Activated CD8-positive, alpha-beta T cell treated with anti-CD3 and anti-CD28 coated beads, Interleukin-2, amount 10 ng/mL, durations not matched to agents 7 days and 5 days (primary cell): ENCODE results near the gene OR6J1. TPM values are rescaled to one million over a fixed set of nuclear protein-coding genes. Genes with fewer than 3 reads are reported as not detected.
"Not testable (repeated sequence)": the region's sequence is repeated elsewhere in the genome, so short reads cannot be mapped to it uniquely, and the experiment has no call there.

Experiments used
- ATAC-seq: fragments of 150-1000 bp; cut with Tn5 transposase; one replicate; pipeline ENCODE4 v1.10.0; 2021; ENCODE audit warnings: moderate library complexity
- CTCF ChIA-PET: fragments of 350-600 bp; sonication (Branson Sonifier 250); formaldehyde crosslinking; loops from one replicate; lab custom pipeline; 2021; ENCODE audit warnings: antibody characterized with exemption; lab: Charles Lee
- POLR2A ChIA-PET: fragments of 350-600 bp; sonication (Branson Sonifier 250); formaldehyde crosslinking; loops from one replicate; lab custom pipeline; 2021; ENCODE audit warnings: antibody characterized with exemption; lab: Charles Lee
- DNase-seq: peaks from one replicate; pipeline ENCODE4 v3.0.0-alpha.2; 2020
- H3K27ac Mint-ChIP-seq: one replicate; pipeline ENCODE4 v1.8.0; 2021; ENCODE audit warnings: mild to moderate bottlenecking, mixed read lengths
- H3K27me3 Mint-ChIP-seq: one replicate; pipeline ENCODE4 v1.8.0; 2021; ENCODE audit warnings: low read depth, mixed read lengths
- H3K36me3 Mint-ChIP-seq: one replicate; pipeline ENCODE4 v1.8.0; 2021; ENCODE audit warnings: low read depth, mixed read lengths
- H3K4me1 Mint-ChIP-seq: one replicate; pipeline ENCODE4 v1.8.0; 2021; ENCODE audit warnings: low read depth, mixed read lengths
- H3K4me3 Mint-ChIP-seq: one replicate; pipeline ENCODE4 v1.8.0; 2021; ENCODE audit warnings: mild to moderate bottlenecking, mixed read lengths
- H3K9me3 Mint-ChIP-seq: one replicate; pipeline ENCODE4 v1.8.0; 2022; ENCODE audit warnings: mixed read lengths; ENCODE audit not compliant: insufficient read depth
- total RNA-seq, 2 experiments: library from RNA; stranded (reverse); gene quantifications; one replicate each; pipeline ENCODE4 v1.2.3, GENCODE V29; 2021

Gene OR6J1
- total RNA-seq, 2 experiments from 2014 or later: not detected

GRCh38 chr14:22627506-22628263, 16.5 kb downstream of the OR6J1 start:
- ATAC-seq (no peak), DNase-seq (no peak)
- POLR2A ChIA-PET: no interaction called here
- CTCF ChIA-PET: no interaction called here
- peaks cover 15% of the 10 kb centered on the region for H3K27me3 Mint-ChIP-seq
- H3K36me3 Mint-ChIP-seq: no peaks in the 10 kb centered on the region
- H3K9me3 Mint-ChIP-seq: peaks cover 5% of the 10 kb centered on the region
- no peaks in the 10 kb centered on the region for H3K4me1 Mint-ChIP-seq
- no peak overlapping the region for H3K4me3 Mint-ChIP-seq
- no peak overlapping the region for H3K27ac Mint-ChIP-seq

GRCh38 chr14:22626590-22626989, 17.6 kb downstream of the OR6J1 start:
- DNase-seq (no peak), ATAC-seq (no peak)
- Mint-ChIP-seq H3K27ac (no peak overlapping the region), H3K27me3 (peaks cover 15% of the 10 kb centered on the region), H3K4me3 (no peak overlapping the region), H3K36me3 (no peaks in the 10 kb centered on the region), H3K4me1 (no peaks in the 10 kb centered on the region), H3K9me3 (peaks cover 5% of the 10 kb centered on the region)
- ChIA-PET CTCF (no interaction called here), POLR2A (interaction anchor here (0.8 kb wide), 1 partner anchor 56 kb away, joined by 3 read pairs; no protein-coding TSS in a partner anchor)

- ChIA-PET POLR2A (no interaction called here), CTCF (no interaction called here)
- DNase-seq (no peak), ATAC-seq (no peak)
- Mint-ChIP-seq H3K4me3 (no peak overlapping the region), H3K36me3 (no peaks in the 10 kb centered on the region), H3K9me3 (no peaks in the 10 kb centered on the region), H3K27me3 (peaks cover 11% of the 10 kb centered on the region), H3K4me1 (no peaks in the 10 kb centered on the region), H3K27ac (no peak overlapping the region)
Observed at GRCh38 chr14:22623047-22623446, 21.1 kb downstream of the OR6J1 start.

- no peaks in the 10 kb centered on the region for H3K36me3 Mint-ChIP-seq
- CTCF ChIA-PET: no interaction called here
- no peak for DNase-seq
- peaks cover 17% of the 10 kb centered on the region for H3K27me3 Mint-ChIP-seq
- no peak overlapping the region for H3K27ac Mint-ChIP-seq
- no peak overlapping the region for H3K4me3 Mint-ChIP-seq
- no peaks in the 10 kb centered on the region for H3K4me1 Mint-ChIP-seq
- no peak for ATAC-seq
- POLR2A ChIA-PET: no interaction called here
- no peaks in the 10 kb centered on the region for H3K9me3 Mint-ChIP-seq
Observed at GRCh38 chr14:22622255-22622654, 21.9 kb downstream of the OR6J1 start.

- H3K27ac Mint-ChIP-seq, CTCF ChIA-PET, H3K4me1 Mint-ChIP-seq, H3K9me3 Mint-ChIP-seq, POLR2A ChIA-PET, H3K36me3 Mint-ChIP-seq, H3K4me3 Mint-ChIP-seq, DNase-seq, ATAC-seq: not testable (repeated sequence)
- H3K27me3 Mint-ChIP-seq: peaks cover 11% of the 10 kb centered on the region
Observed at GRCh38 chr14:22615765-22616164, 28.4 kb downstream of the OR6J1 start.

GRCh38 chr14:22614240-22614799, 29.8 kb downstream of the OR6J1 start:
- H3K4me1 Mint-ChIP-seq: no peaks in the 10 kb centered on the region
- no peak for DNase-seq
- no peaks in the 10 kb centered on the region for H3K9me3 Mint-ChIP-seq
- CTCF ChIA-PET: no interaction called here
- H3K27me3 Mint-ChIP-seq: peaks cover 9% of the 10 kb centered on the region
- H3K27ac Mint-ChIP-seq: no peak overlapping the region
- H3K36me3 Mint-ChIP-seq: peaks cover 14% of the 10 kb centered on the region
- POLR2A ChIA-PET: no interaction called here
- no peak overlapping the region for H3K4me3 Mint-ChIP-seq
- no peak for ATAC-seq

- Mint-ChIP-seq H3K4me3 (no peak overlapping the region), H3K27me3 (peaks cover 9% of the 10 kb centered on the region), H3K27ac (no peak overlapping the region), H3K9me3 (no peaks in the 10 kb centered on the region), H3K36me3 (peaks cover 14% of the 10 kb centered on the region), H3K4me1 (no peaks in the 10 kb centered on the region)
- no peak for DNase-seq
- CTCF ChIA-PET: no interaction called here
- POLR2A ChIA-PET: no interaction called here
- ATAC-seq: no peak
Observed at GRCh38 chr14:22613736-22614239, 30.4 kb downstream of the OR6J1 start.

GRCh38 chr14:22613106-22613695, 31.0 kb downstream of the OR6J1 start:
- DNase-seq (no peak), ATAC-seq (no peak)
- H3K27ac Mint-ChIP-seq: no peak overlapping the region
- H3K9me3 Mint-ChIP-seq: no peaks in the 10 kb centered on the region
- peaks cover 9% of the 10 kb centered on the region for H3K27me3 Mint-ChIP-seq
- POLR2A ChIA-PET: no interaction called here
- H3K36me3 Mint-ChIP-seq: peaks cover 16% of the 10 kb centered on the region
- no peak overlapping the region for H3K4me3 Mint-ChIP-seq
- CTCF ChIA-PET: no interaction called here
- H3K4me1 Mint-ChIP-seq: no peaks in the 10 kb centered on the region

- no peak for DNase-seq
- H3K36me3 Mint-ChIP-seq: peaks cover 21% of the 10 kb centered on the region
- ChIA-PET POLR2A (no interaction called here), CTCF (no interaction called here)
- no peaks in the 10 kb centered on the region for H3K27me3 Mint-ChIP-seq
- no peaks in the 10 kb centered on the region for H3K4me1 Mint-ChIP-seq
- H3K27ac Mint-ChIP-seq: no peak overlapping the region
- no peak overlapping the region for H3K4me3 Mint-ChIP-seq
- ATAC-seq: no peak
- no peaks in the 10 kb centered on the region for H3K9me3 Mint-ChIP-seq
Observed at GRCh38 chr14:22610931-22611330, 33.2 kb downstream of the OR6J1 start.

GRCh38 chr14:22607291-22607690, 36.9 kb downstream of the OR6J1 start:
- ChIA-PET CTCF (interaction anchor here (0.8 to 1.2 kb wide), 3 partner anchors 8 to 46 kb away, joined by 3 read pairs; no protein-coding TSS in a partner anchor), POLR2A (interaction anchor here (1.0 to 1.2 kb wide), 2 partner anchors 9 to 18 kb away, joined by 3 to 7 read pairs; partner anchors contain the start of gene DAD1)
- no peaks in the 10 kb centered on the region for H3K27me3 Mint-ChIP-seq
- ATAC-seq (no peak), DNase-seq (no peak)
- no peak overlapping the region for H3K27ac Mint-ChIP-seq
- no peak overlapping the region for H3K4me3 Mint-ChIP-seq
- no peaks in the 10 kb centered on the region for H3K9me3 Mint-ChIP-seq
- H3K4me1 Mint-ChIP-seq: no peaks in the 10 kb centered on the region
- peaks cover 36% of the 10 kb centered on the region for H3K36me3 Mint-ChIP-seq

GRCh38 chr14:22606380-22606779, 37.8 kb downstream of the OR6J1 start:
- no peak for DNase-seq
- Mint-ChIP-seq H3K9me3 (no peaks in the 10 kb centered on the region), H3K4me1 (peaks cover 5% of the 10 kb centered on the region), H3K36me3 (peaks cover 42% of the 10 kb centered on the region), H3K4me3 (no peak overlapping the region), H3K27me3 (no peaks in the 10 kb centered on the region), H3K27ac (no peak overlapping the region)
- no peak for ATAC-seq
- ChIA-PET CTCF (interaction anchor here (0.7 kb wide), 1 partner anchor 36 kb away, joined by 4 read pairs; no protein-coding TSS in a partner anchor), POLR2A (interaction anchor here (2.1 kb wide), 1 partner anchor 17 kb away, joined by 7 read pairs; the partner anchor contains the start of gene DAD1)

- DNase-seq: no peak
- POLR2A ChIA-PET: interaction anchor here (1.1 kb wide), 1 partner anchor 14 kb away, joined by 3 read pairs; the partner anchor contains the start of gene DAD1
- CTCF ChIA-PET: interaction anchor here (1.5 kb wide), 1 partner anchor 17 kb away, joined by 3 read pairs; no protein-coding TSS in a partner anchor
Observed at GRCh38 chr14:22602862-22603261, 41.3 kb downstream of the OR6J1 start.

More at GRCh38 chr14:22602862-22603261, 41.3 kb downstream of the OR6J1 start:
- H3K27me3 Mint-ChIP-seq: no peaks in the 10 kb centered on the region
- no peak overlapping the region for H3K27ac Mint-ChIP-seq
- peaks cover 26% of the 10 kb centered on the region for H3K36me3 Mint-ChIP-seq
- H3K9me3 Mint-ChIP-seq: no peaks in the 10 kb centered on the region
- H3K4me3 Mint-ChIP-seq: no peak overlapping the region
- ATAC-seq: no peak
- H3K4me1 Mint-ChIP-seq: peaks cover 26% of the 10 kb centered on the region
